HuH-7.5 (cell line): ENCODE data around the gene CFAP61.

Experiments used
- DNase-seq: peaks from one replicate; pipeline ENCODE4 v3.0.0; 2011; ENCODE audit warnings: low spot score

CFAP61 gene

GRCh38 chr20:20276811-20277530 is 224.6 kb downstream of the CFAP61 start:
- no peak for DNase-seq

GRCh38 chr20:20277894-20278335 is 225.6 kb downstream of the CFAP61 start:
- no peak for DNase-seq

DNA sequence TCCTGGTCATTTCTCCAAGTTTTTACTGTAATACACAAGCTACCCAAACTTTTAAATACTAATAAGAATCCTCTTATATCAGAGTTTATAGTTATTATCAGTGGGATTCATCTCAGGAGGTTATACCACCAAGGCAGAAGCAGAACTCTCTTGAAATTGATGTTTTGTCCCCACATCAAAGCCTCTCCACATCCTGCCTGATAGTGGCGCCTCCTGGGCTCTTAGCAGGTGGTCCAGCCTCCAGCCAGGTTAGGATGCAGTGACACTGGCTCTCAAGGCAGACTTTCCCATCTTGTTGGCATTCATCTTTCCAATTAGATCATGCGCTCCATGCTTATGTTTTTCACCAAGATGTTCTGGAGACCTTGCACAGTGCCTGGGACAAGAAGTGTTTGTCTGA is 233.7 kb downstream of the CFAP61 start:
- no peak for DNase-seq

- DNase-seq, result no peak
These were observed 237.0 kb downstream of the CFAP61 start for GRCh38 chr20:20289331-20289730.

GRCh38 chr20:20292472-20292871 is 240.1 kb downstream of the CFAP61 start:
- no peak for DNase-seq

DNA sequence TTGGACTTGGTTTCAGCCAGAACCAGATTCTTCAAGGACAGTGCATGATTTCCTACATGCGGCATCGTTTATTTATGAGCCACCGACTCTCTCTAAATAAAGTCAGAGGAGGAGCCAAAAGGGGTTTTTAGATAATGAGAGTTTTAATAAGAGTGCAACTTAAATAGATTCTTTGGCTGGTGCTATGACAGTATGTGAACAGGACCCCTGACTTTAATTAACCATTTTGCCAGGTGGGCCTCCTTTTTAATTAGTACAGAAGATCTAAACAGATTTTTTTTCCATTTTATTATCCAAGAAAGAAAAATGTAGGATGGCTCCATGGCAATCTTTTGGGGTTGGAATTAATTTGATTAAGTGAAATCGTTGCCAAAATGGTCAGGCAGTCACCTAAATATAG is 240.8 kb downstream of the CFAP61 start:
- no peak for DNase-seq

DNA sequence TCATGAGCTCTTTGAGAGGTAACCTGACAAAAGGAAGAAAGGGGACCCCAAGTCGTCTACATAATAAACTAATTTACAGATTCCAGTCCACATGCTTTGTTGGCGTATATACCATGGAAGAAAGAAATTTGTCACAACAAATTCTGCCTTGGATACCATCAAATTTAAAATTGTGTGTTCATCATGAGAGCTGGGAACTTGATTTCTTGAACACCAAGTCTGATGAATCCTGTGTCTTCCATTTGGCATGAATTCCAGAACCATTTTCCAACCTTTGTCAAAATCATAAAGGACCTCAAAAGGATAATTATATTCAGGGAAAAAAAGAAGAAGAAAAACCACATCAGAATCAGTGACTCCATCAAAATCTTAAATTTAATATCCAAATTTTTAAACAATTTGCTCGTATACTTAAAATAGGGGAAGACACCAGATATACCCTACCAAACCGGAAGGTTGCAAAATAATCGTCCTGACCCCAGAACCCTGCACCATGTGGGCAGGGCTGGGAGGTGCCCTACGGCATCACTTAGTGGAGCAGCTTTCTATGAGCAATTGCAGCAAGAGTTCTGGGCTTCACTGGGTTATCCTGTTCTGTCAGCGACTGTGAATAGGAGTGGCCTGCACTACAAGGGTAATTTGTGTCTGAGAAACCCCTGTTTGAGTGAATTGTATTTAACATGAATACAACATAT is 241.5 kb downstream of the CFAP61 start:
- DNase-seq, result no peak

GRCh38 chr20:20295621-20296498 is 243.5 kb downstream of the CFAP61 start:
- DNase-seq, result no peak

- DNase-seq, result no peak
These were observed 244.8 kb downstream of the CFAP61 start for GRCh38 chr20:20297181-20297580.

DNA sequence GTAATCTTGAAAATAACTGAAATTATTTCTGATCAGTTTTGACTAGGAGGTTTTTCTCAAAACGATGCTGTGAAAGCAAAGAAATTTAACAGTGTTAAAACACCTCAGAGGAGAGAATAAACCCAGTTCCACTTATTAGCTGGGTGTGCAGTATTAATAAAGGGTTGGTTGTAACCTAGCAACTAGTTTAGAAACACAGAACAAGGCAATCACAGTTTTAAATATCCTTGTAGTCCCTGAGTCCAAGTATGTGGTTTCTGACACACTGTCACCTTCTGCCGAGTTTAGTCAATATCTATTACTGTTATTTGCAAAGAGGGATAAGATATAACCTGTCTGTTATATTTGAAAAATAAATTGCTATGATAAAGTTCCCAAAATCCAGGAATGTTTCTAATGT is 245.4 kb downstream of the CFAP61 start:
- no peak for DNase-seq

DNA sequence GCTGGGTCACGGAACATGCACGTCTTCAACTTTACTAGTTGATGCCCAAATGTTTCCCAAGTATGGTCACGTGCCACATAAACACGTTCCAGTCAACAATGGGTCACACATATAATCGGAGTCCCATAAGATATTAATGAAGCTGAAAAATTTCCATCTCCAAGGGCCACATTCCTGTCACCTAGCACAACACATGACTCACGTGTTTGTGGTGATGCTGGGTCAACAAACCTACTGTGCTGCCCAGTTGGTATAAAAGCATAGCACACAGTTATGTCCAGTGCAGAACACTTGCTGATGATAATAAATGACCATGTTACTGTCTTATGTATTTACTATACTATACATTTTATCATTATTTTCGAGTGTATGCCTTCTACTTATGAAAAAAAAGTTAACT is 247.6 kb downstream of the CFAP61 start:
- no peak for DNase-seq

DNA sequence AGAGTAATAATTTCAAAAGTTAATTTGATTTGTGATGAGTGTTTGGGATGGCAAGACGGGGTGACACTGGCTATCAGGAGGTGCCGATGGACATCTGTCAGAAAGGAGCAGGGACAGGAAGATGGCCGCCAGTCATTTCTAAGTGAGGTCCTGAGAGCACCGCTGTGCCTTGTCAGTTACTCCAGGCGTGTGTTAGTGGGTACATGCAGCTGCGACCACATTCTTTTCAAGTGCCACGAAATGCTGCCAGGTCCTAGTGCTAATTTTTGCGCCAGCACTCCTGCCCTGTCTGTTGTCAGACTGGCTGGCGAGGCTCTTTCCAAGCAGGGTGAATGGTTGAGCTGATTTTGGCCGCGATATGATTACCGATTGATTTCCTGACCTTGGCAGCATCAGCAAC is 251.0 kb downstream of the CFAP61 start:
- no peak for DNase-seq

DNA sequence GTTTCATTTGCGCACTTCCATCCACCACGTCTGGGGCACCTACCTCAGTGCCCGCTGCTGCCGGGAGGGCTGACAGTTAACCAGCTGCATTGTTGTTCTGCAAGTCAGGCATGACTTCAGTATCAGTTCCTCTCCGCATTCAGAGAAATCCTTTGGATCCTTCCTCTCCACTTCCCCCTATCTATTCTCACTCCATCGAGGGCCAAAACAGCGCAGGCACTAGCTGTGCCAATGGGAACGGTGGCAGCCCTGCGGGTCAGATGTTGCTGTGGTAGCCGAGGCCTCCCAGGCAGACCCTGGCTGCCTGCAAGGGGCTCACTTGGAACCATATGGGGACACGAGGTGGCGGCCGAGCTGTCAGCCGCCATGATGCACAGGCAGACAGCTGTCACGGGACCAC is 251.4 kb downstream of the CFAP61 start:
- DNase-seq, result no peak

DNA sequence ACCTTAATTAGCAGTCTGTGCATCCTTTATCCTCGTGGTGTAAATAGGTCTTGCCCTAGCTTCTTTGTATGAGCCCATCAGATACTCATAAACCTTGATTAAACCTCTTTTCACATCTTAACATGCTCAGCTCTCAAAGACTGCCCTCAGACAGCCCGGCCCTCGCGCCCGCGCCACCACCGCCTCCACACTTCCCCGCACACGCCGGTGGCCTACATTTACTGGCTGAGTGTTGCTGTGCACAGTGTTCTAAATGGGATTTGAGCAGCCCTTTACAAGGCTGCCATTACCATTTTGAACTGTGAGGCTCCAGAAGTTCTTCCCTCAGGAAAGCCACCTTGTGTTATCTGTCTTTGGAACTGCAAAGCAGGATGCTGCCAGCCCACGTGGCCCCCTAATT is 252.6 kb downstream of the CFAP61 start:
- DNase-seq, result no peak

DNA sequence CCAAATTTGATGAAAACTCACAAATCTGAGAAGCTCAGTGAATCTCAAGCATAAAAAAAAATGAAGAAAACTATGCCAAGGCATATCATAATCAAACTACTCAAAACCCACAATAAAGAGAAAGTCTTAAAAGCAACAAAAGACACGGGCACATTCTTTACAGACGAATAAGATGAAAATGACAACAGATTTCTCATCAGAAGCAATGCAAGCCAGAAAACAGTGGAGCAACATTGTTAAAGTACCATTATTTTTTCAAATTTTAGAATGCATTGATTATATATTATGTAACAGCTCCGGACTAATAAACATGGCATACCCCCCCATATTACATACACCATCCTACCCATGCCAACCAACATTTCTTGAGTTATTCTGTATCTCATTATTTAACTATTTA is 260.2 kb downstream of the CFAP61 start:
- DNase-seq, result no peak

DNA sequence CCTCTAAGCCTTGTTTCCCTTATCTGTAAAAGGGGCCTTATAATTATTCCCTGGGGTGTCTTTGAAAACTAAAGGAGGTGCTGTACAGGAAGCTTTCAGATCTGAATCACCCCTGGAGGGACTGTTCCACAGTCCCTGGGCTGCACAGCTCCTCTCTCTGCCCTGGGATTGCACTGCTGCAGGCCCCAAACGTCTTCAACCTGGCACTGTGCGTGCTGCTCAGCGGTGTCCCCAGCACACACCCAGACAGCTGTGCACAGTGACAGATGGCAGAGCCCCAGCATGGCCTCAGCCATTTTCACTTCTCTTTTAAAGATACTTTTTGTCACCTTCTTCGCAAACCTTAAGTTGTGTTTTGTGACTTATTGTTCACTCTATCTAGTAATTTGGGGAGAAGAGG is 264.9 kb downstream of the CFAP61 start:
- no peak for DNase-seq

- DNase-seq, result no peak
These were observed 265.5 kb downstream of the CFAP61 start for GRCh38 chr20:20317621-20318364.

- no peak for DNase-seq
These were observed 266.2 kb downstream of the CFAP61 start for GRCh38 chr20:20318365-20319161.

- DNase-seq, result no peak
These were observed 268.8 kb downstream of the CFAP61 start for GRCh38 chr20:20321134-20321533.

GRCh38 chr20:20321917-20322316 is 269.6 kb downstream of the CFAP61 start:
- no peak for DNase-seq

GRCh38 chr20:20322912-20323311 is 270.6 kb downstream of the CFAP61 start:
- DNase-seq, result no peak
